GM12878 (cell line): ENCODE results near the gene ACSF3. TPM values are rescaled to one million over a fixed set of nuclear protein-coding genes. Genes with fewer than 3 reads are reported as not detected.

Experiments
- ATAC-seq: fragments of 200-7000 bp; cut with Tn5 transposase; 3 replicates; pipeline ENCODE4 v1.9.1; 2020; ENCODE audit warnings: mild to moderate bottlenecking, moderate library complexity
- BruUV-seq: library from RNA; stranded (reverse); fragments of 400-500 nt; replicated peaks from 2 replicates; lab custom pipeline; 2021; lab: Mats Ljungman, UMichigan
- CTCF ChIA-PET: fragments of 300-600 bp; sonication (Branson Sonifier 250); formaldehyde crosslinking; extraction: SDS; loops from one replicate; lab custom pipeline; 2021; ENCODE audit warnings: inconsistent platforms; lab: Yijun Ruan, JAX
- POLR2A ChIA-PET: fragments of 350-600 bp; formaldehyde crosslinking; extraction: SDS; loops from one replicate; lab custom pipeline; 2021; ENCODE audit warnings: inconsistent platforms; lab: Charles Lee
- RAD21 ChIA-PET: fragments of 300-600 bp; sonication (Branson Sonifier 250); formaldehyde crosslinking; loops from one replicate; lab custom pipeline; 2023; ENCODE audit warnings: antibody characterized with exemption; ENCODE audit not compliant: unreplicated experiment; lab: Charles Lee
- SMC1A ChIA-PET: fragments of 300-600 bp; sonication (Branson Sonifier 250); formaldehyde crosslinking; loops from one replicate; lab custom pipeline; 2023; ENCODE audit not compliant: unreplicated experiment, uncharacterized antibody; lab: Charles Lee
- DNase-seq: peaks from one replicate; pipeline ENCODE4 v3.0.0-alpha.2; 2011; ENCODE audit warnings: low read depth, low spot score
- FAIRE-seq: peaks from 3 replicates; lab custom pipeline; 2011; peaks lifted over from hg19 to GRCh38; lab: Jason Lieb, UNC
- H2AFZ ChIP-seq: 2 replicates; pipeline ENCODE4 v1.6.0; 2011; ENCODE audit warnings: low read depth, low read length, control low read depth; ENCODE audit not compliant: control insufficient read depth
- H3K27ac ChIP-seq: 2 replicates; pipeline ENCODE4 v1.5.1; 2011; ENCODE audit warnings: control low read depth; ENCODE audit not compliant: control insufficient read depth, insufficient read depth
- H3K27me3 ChIP-seq, 2 experiments: replicated peaks in 1 of 2; 2 replicates each; pipeline versions ENCODE4 v1.6.0 to v1.6.1; 2011; ENCODE audit warnings: low read length in 1 of 2; ENCODE audit not compliant: control insufficient read depth in 2 of 2, insufficient read depth in 2 of 2
- H3K36me3 ChIP-seq, 2 experiments: 2 replicates each; pipeline ENCODE4 v1.5.1; 2011; ENCODE audit warnings: low read length in 1 of 2; ENCODE audit not compliant: control insufficient read depth in 2 of 2, insufficient read depth in 2 of 2
- H3K4me1 ChIP-seq: 2 replicates; pipeline ENCODE4 v1.6.1; 2011; ENCODE audit warnings: mild to moderate bottlenecking, low read length, moderate library complexity, mixed read lengths; ENCODE audit not compliant: control insufficient read depth, insufficient read depth
- H3K4me2 ChIP-seq: 2 replicates; pipeline ENCODE4 v1.6.0; 2011; ENCODE audit warnings: control low read depth; ENCODE audit not compliant: control insufficient read depth, insufficient read depth
- H3K4me3 ChIP-seq: fragments of 200-600 bp; sonication (generic); 2 replicates; pipeline ENCODE4 v1.5.1; 2016
- H3K79me2 ChIP-seq: 2 replicates; pipeline ENCODE4 v1.6.0; 2011; ENCODE audit warnings: low read length; ENCODE audit not compliant: control insufficient read depth, insufficient read depth
- H3K9ac ChIP-seq: 2 replicates; pipeline ENCODE4 v1.8.0; 2011; ENCODE audit warnings: low read length, control low read depth, mixed read lengths; ENCODE audit not compliant: control insufficient read depth, insufficient read depth
- H3K9me3 ChIP-seq: replicated peaks from 3 replicates; pipeline ENCODE4 v1.5.1; 2011; ENCODE audit warnings: mild to moderate bottlenecking, low read length; ENCODE audit not compliant: control insufficient read depth, insufficient read depth
- H4K20me1 ChIP-seq: 2 replicates; pipeline ENCODE4 v1.6.0; 2011; ENCODE audit not compliant: control insufficient read depth, insufficient read depth
- POLR2AphosphoS2 ChIP-seq: IDR thresholded peaks from 2 replicates; pipeline ENCODE4 v1.6.1; 2011; ENCODE audit warnings: low read depth, mild to moderate bottlenecking, low read length, improper control_type of control experiment, moderate library complexity
- TCF12 ChIP-seq: IDR thresholded peaks from 2 replicates; pipeline ENCODE4 v1.6.1; 2011; ENCODE audit warnings: low read depth, mild to moderate bottlenecking, low read length
- WRNIP1 ChIP-seq: IDR thresholded peaks from 2 replicates; pipeline ENCODE4 v1.6.1; 2011; ENCODE audit warnings: low read depth, low read length, improper control_type of control experiment, borderline replicate concordance
- WGBS: methylation state at CpG from one replicate; pipeline ENCODE4 v1.1.6; 2016; ENCODE audit warnings: low lambda C conversion rate; ENCODE audit not compliant: insufficient replicate concordance, insufficient coverage; ENCODE audit errors: missing lambda C conversion rate; 5-methylcytosine and 5-hydroxymethylcytosine counted together
- in situ Hi-C: fragments of 300-500 bp; cut with MboI; formaldehyde crosslinking; loops from 9 replicates; pipeline ENCODE4 v1.14.3; 2018; ENCODE audit warnings: mixed read lengths
- intact Hi-C: fragments of 100-400 bp; cut with micrococcal nuclease; formaldehyde crosslinking; loops from one replicate; pipeline ENCODE4 v1.14.2; 2022; ENCODE audit not compliant: unreplicated experiment
- polyA plus RNA-seq, 11 experiments: library from polyadenylated mRNA; depleted of rRNA in 4 of 11; unstranded in 6 of 11; stranded (reverse) in 5 of 11; fragments of >200 nt; fragmentation: Nextera tagmentation in 4 of 11; fragmentation: Illumina TruSeq in 1 of 11; extraction: Ambion mirVana in 4 of 11; extraction: Trizol in 1 of 11; gene quantifications; 1 replicate in 1 of 11; 2 replicates in 10 of 11; pipeline versions ENCODE4 v1.2.1 to v1.2.3, GENCODE V29; 2011 to 2016; ENCODE audit warnings: inconsistent platforms in 2 of 11, missing spikeins in 2 of 11, low read depth in 1 of 11
- total RNA-seq, 4 experiments: library from RNA; depleted of rRNA in 3 of 4; stranded (reverse); fragments of >200 nt in 3 of 4; fragmentation: Illumina TruSeq in 1 of 4; extraction: Trizol in 1 of 4; gene quantifications; 2 replicates each; pipeline versions ENCODE4 v1.2.1 to v1.2.3, GENCODE V29; 2013 to 2021
- TF ChIP-seq, protein P1 (sequence below): IDR thresholded peaks from 2 replicates; pipeline ENCODE4 v1.6.1; 2011; ENCODE audit warnings: borderline replicate concordance, low read depth, mild to moderate bottlenecking, moderate library complexity, low read length; ENCODE audit not compliant: insufficient read depth, poor library complexity, severe bottlenecking

The ACSF3 gene
- total and polyA plus RNA-seq, 10 of the 15 experiments (the other 5 are each of a cell fraction or from before 2014, with no cell fraction given) = 1.0 to 44.4 (median 25.8) TPM

DNA sequence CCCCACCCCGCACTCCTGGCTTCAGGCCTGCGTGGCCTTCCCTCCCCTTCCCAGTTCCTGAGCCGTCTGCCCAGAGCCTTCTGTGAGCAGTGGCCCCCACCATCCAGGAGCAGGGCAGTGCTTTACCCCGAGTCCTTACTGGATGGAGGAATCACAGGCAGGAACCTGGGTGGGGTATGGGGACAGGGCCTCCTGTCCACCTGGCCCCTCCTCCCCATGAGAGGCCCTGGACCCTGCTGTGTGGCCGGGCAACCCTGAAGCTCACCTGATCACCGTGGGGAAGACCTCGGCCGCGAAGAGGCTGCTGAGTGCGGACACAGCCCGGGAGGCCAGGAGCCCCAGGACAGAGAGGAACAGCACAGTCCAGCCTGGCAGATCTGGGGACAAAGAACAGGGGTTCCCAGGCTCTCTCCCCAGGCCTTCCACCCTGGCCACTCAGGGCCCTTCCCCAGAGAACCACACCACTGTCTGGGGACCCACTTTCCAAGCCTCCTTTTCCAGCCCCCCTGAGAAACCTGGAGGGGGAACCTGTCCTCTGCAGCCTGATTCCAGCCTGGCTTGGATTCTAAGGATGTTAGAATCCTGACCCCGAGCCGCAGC, 103.5 kb downstream of the ACSF3 start:
- TF ChIP-seq, protein P1, sequence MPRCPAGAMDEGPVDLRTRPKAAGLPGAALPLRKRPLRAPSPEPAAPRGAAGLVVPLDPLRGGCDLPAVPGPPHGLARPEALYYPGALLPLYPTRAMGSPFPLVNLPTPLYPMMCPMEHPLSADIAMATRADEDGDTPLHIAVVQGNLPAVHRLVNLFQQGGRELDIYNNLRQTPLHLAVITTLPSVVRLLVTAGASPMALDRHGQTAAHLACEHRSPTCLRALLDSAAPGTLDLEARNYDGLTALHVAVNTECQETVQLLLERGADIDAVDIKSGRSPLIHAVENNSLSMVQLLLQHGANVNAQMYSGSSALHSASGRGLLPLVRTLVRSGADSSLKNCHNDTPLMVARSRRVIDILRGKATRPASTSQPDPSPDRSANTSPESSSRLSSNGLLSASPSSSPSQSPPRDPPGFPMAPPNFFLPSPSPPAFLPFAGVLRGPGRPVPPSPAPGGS = no peak
- TF ChIP-seq WRNIP1 = no peak
- TF ChIP-seq TCF12 = no peak
- TF ChIP-seq POLR2AphosphoS2 = no peak
- no TSS peak for BruUV-seq
- WGBS = 76% methylated on average over 13 of the region's 13 CpGs

More for the DNA sequence above, 103.5 kb downstream of the ACSF3 start:
- H3K27me3 ChIP-seq = peaks cover 3 to 5% of the 10 kb centered on the region in 2 experiments; a peak in 3 of 4 replicates
- no peaks in the 10 kb centered on the region for H3K36me3 ChIP-seq
- no peaks in the 10 kb centered on the region for H4K20me1 ChIP-seq
- FAIRE-seq (no peak), DNase-seq (no peak), ATAC-seq (no peak)
- no peaks in the 10 kb centered on the region for H3K9me3 ChIP-seq
- no peak overlapping the region for H3K9ac ChIP-seq
- no peaks in the 10 kb centered on the region for H3K4me1 ChIP-seq
- no peaks in the 10 kb centered on the region for H3K79me2 ChIP-seq
- ChIA-PET CTCF (no interaction called here), POLR2A (interaction anchor here (0.6 kb wide), 1 partner anchor 253 kb away, joined by 8 read pairs; no protein-coding TSS in a partner anchor), SMC1A (no interaction called here), RAD21 (no interaction called here)
- H3K27ac ChIP-seq = no peak overlapping the region
- no peak overlapping the region for H3K4me3 ChIP-seq
- in situ Hi-C loops (no loop called here), intact Hi-C loops (no loop called here)
- no peak overlapping the region for H3K4me2 ChIP-seq
- no peak overlapping the region for H2AFZ ChIP-seq
